WTC11 (cell line): ENCODE measurements around the gene NCL. TPM values are rescaled to one million over a fixed set of nuclear protein-coding genes. Genes with fewer than 3 reads are reported as not detected.

Experiments used
- ATAC-seq: fragments of 200-7000 bp; cut with Tn5 transposase; 2 replicates; pipeline ENCODE4 v1.10.0; 2021; ENCODE audit warnings: mild to moderate bottlenecking, moderate library complexity
- CTCF ChIA-PET: fragments of 300-600 bp; sonication (Branson Sonifier 250); formaldehyde crosslinking; loops from one replicate; lab custom pipeline; 2021; ENCODE audit warnings: antibody characterized with exemption; lab: Charles Lee
- POLR2A ChIA-PET: fragments of 350-600 bp; sonication (Branson Sonifier 250); formaldehyde crosslinking; loops from one replicate; lab custom pipeline; 2021; ENCODE audit warnings: antibody characterized with exemption; lab: Charles Lee
- DNase-seq: peaks from one replicate; pipeline ENCODE4 v3.0.0; 2021; ENCODE audit warnings: low spot score
- H3K27ac Mint-ChIP-seq: 2 replicates; pipeline ENCODE4 v1.8.0; 2021; ENCODE audit warnings: mixed read lengths
- H3K27me3 Mint-ChIP-seq: 2 replicates; pipeline ENCODE4 v1.8.0; 2021; ENCODE audit warnings: low read depth, mild to moderate bottlenecking, moderate library complexity, mixed read lengths
- H3K36me3 Mint-ChIP-seq: 2 replicates; pipeline ENCODE4 v1.8.0; 2021; ENCODE audit warnings: mixed read lengths
- H3K4me1 Mint-ChIP-seq: 2 replicates; pipeline ENCODE4 v1.8.0; 2022; ENCODE audit warnings: mixed read lengths
- H3K4me3 Mint-ChIP-seq: 2 replicates; pipeline ENCODE4 v1.8.0; 2021; ENCODE audit warnings: mild to moderate bottlenecking, moderate library complexity, mixed read lengths
- H3K9me3 Mint-ChIP-seq: 2 replicates; pipeline ENCODE4 v1.8.0; 2021; ENCODE audit warnings: mixed read lengths
- ATF2 ChIP-seq: sonication (generic); formaldehyde crosslinking; IDR thresholded peaks from 2 replicates; pipeline ENCODE4 v1.8.1; 2022; ENCODE audit warnings: low read depth, missing genetic modification reagents, borderline replicate concordance
- ATF3 ChIP-seq: sonication (generic); formaldehyde crosslinking; conservative IDR thresholded peaks from 2 replicates; pipeline ENCODE4 v1.8.1; 2022; ENCODE audit warnings: mild to moderate bottlenecking, missing genetic modification reagents
- CREB1 ChIP-seq: sonication (generic); formaldehyde crosslinking; IDR thresholded peaks from 2 replicates; pipeline ENCODE4 v1.8.0; 2023; ENCODE audit warnings: mild to moderate bottlenecking, missing genetic modification reagents
- CTCF ChIP-seq: fragments of 200-600 bp; IDR thresholded peaks from 2 replicates; pipeline ENCODE4 v1.8.0; 2022; ENCODE audit warnings: antibody characterized with exemption
- E2F4 ChIP-seq: sonication (generic); formaldehyde crosslinking; IDR thresholded peaks from 2 replicates; pipeline ENCODE4 v1.8.1; 2022; ENCODE audit warnings: low read depth, mild to moderate bottlenecking, moderate library complexity, missing genetic modification reagents, borderline replicate concordance
- ELF4 ChIP-seq: sonication (generic); formaldehyde crosslinking; IDR thresholded peaks from 2 replicates; pipeline ENCODE4 v1.8.1; 2022; ENCODE audit warnings: low read depth, mild to moderate bottlenecking, moderate library complexity, missing genetic modification reagents
- ETV6 ChIP-seq: sonication (generic); formaldehyde crosslinking; IDR thresholded peaks from 2 replicates; pipeline ENCODE4 v1.8.1; 2022; ENCODE audit warnings: mild to moderate bottlenecking, missing genetic modification reagents
- FOXJ3 ChIP-seq: sonication (generic); formaldehyde crosslinking; IDR thresholded peaks from 2 replicates; pipeline ENCODE4 v1.9.0; 2021; ENCODE audit warnings: missing genetic modification reagents, mild to moderate bottlenecking, borderline replicate concordance
- FOXK1 ChIP-seq: sonication (generic); formaldehyde crosslinking; IDR thresholded peaks from 2 replicates; pipeline ENCODE4 v1.8.0; 2022; ENCODE audit warnings: mild to moderate bottlenecking, moderate library complexity, missing genetic modification reagents
- FOXP1 ChIP-seq: sonication (generic); formaldehyde crosslinking; IDR thresholded peaks from 2 replicates; pipeline ENCODE4 v1.8.0; 2022; ENCODE audit warnings: missing genetic modification reagents, mild to moderate bottlenecking, moderate library complexity, borderline replicate concordance
- MAX ChIP-seq: sonication (generic); formaldehyde crosslinking; IDR thresholded peaks from 2 replicates; pipeline ENCODE4 v1.8.0; 2022; ENCODE audit warnings: mild to moderate bottlenecking, missing genetic modification reagents
- NR1H2 ChIP-seq: sonication (generic); formaldehyde crosslinking; IDR thresholded peaks from 2 replicates; pipeline ENCODE4 v1.9.0; 2021; ENCODE audit warnings: mild to moderate bottlenecking, moderate library complexity, missing genetic modification reagents
- ZMAT4 ChIP-seq: fragments of 250-450 bp; sonication (Bioruptor Pico); IDR thresholded peaks from 2 replicates; pipeline ENCODE4 v1.9.0; 2021; ENCODE audit warnings: mild to moderate bottlenecking
- ZNF232 ChIP-seq: sonication (generic); formaldehyde crosslinking; IDR thresholded peaks from 2 replicates; pipeline ENCODE4 v1.8.0; 2022; ENCODE audit warnings: mild to moderate bottlenecking, missing genetic modification reagents
- ZNF281 ChIP-seq: sonication (generic); formaldehyde crosslinking; IDR thresholded peaks from 2 replicates; pipeline ENCODE4 v1.8.0; 2023; ENCODE audit warnings: mild to moderate bottlenecking, missing genetic modification reagents
- ZNF317 ChIP-seq: sonication (generic); formaldehyde crosslinking; IDR thresholded peaks from 2 replicates; pipeline ENCODE4 v1.8.1; 2023; ENCODE audit warnings: low read depth, mild to moderate bottlenecking, moderate library complexity, missing genetic modification reagents, borderline replicate concordance
- ZNF396 ChIP-seq: fragments of 250-450 bp; sonication (Bioruptor Pico); IDR thresholded peaks from 2 replicates; pipeline ENCODE4 v1.8.0; 2021; ENCODE audit warnings: mild to moderate bottlenecking, moderate library complexity, borderline replicate concordance
- ZNF416 ChIP-seq: fragments of 250-450 bp; sonication (Bioruptor Pico); IDR thresholded peaks from 2 replicates; pipeline ENCODE4 v1.9.0; 2021; ENCODE audit warnings: mild to moderate bottlenecking, inconsistent platforms
- ZNF532 ChIP-seq: fragments of 250-450 bp; sonication (Bioruptor Pico); IDR thresholded peaks from 2 replicates; pipeline ENCODE4 v1.9.0; 2021; ENCODE audit warnings: mild to moderate bottlenecking, borderline replicate concordance
- ZNF671 ChIP-seq: fragments of 250-450 bp; sonication (Bioruptor Pico); IDR thresholded peaks from 2 replicates; pipeline ENCODE4 v1.8.0; 2021; ENCODE audit warnings: mild to moderate bottlenecking
- ZSCAN18 ChIP-seq: fragments of 250-450 bp; sonication (Bioruptor Pico); IDR thresholded peaks from 2 replicates; pipeline ENCODE4 v2.1.2; 2022; ENCODE audit warnings: mild to moderate bottlenecking, moderate library complexity
- total RNA-seq: library from RNA; stranded (reverse); gene quantifications from 3 replicates; pipeline ENCODE4 v1.2.3, GENCODE V29; 2021

Gene NCL
- total RNA-seq, 1 experiment from 2014 or later: 1,223 TPM

- H3K36me3 Mint-ChIP-seq: peaks cover 4% of the 10 kb centered on the region
- TF ChIP-seq FOXK1: no peak
- no peak for TF ChIP-seq ZMAT4
- TF ChIP-seq ZNF317 (CRISPR knock-in tag): no peak
- TF ChIP-seq MAX (CRISPR knock-in tag): no peak
- no peak for TF ChIP-seq E2F4 (CRISPR knock-in tag)
- TF ChIP-seq FOXJ3 (CRISPR knock-in tag): no peak
- no peak for TF ChIP-seq ATF2 (CRISPR knock-in tag)
- no peak for TF ChIP-seq ZNF532 (CRISPR knock-in tag)
- TF ChIP-seq NR1H2 (CRISPR knock-in tag): no peak
- no peak for TF ChIP-seq ZNF232 (CRISPR knock-in tag)
- TF ChIP-seq ETV6: no peak
- TF ChIP-seq ZSCAN18 (CRISPR knock-in tag): no peak
- TF ChIP-seq ZNF396: no peak
- TF ChIP-seq FOXP1 (CRISPR knock-in tag): no peak
- no peak for TF ChIP-seq ATF3 (CRISPR knock-in tag)
- H3K9me3 Mint-ChIP-seq: no peaks in the 10 kb centered on the region
- CTCF ChIA-PET: interaction anchor here (2.6 kb wide), 1 partner anchor 15 kb away, joined by 9 read pairs; no protein-coding TSS in a partner anchor
- no peaks in the 10 kb centered on the region for H3K4me1 Mint-ChIP-seq
- no peaks in the 10 kb centered on the region for H3K27me3 Mint-ChIP-seq
- H3K27ac Mint-ChIP-seq: no peak overlapping the region
- no peak for DNase-seq
- no peak overlapping the region for H3K4me3 Mint-ChIP-seq
- POLR2A ChIA-PET: interaction anchor here (0.6 kb wide), 1 partner anchor 17 kb away, joined by 4 read pairs; no protein-coding TSS in a partner anchor
- ATAC-seq: no peak
These were observed 33.4 kb upstream of the NCL start for GRCh38 chr2:231497651-231498050.

GRCh38 chr2:231494669-231495068 lies 30.4 kb upstream of the NCL start:
- ATAC-seq (no peak), DNase-seq (no peak)
- Mint-ChIP-seq H3K27me3 (no peaks in the 10 kb centered on the region), H3K4me3 (no peak overlapping the region), H3K9me3 (peaks cover 2% of the 10 kb centered on the region), H3K27ac (no peak overlapping the region), H3K4me1 (no peaks in the 10 kb centered on the region), H3K36me3 (peaks cover 3% of the 10 kb centered on the region)
- TF ChIP-seq ZNF416 (CRISPR knock-in tag) (no peak), ELF4 (no peak), ZNF281 (CRISPR knock-in tag) (no peak), FOXP1 (CRISPR knock-in tag) (no peak), CREB1 (CRISPR knock-in tag) (no peak), ZNF671 (CRISPR knock-in tag) (no peak), CTCF (no peak)
- POLR2A ChIA-PET: no interaction called here
- CTCF ChIA-PET: no interaction called here
